ENCODE data around the gene SYNE2.

Gene SYNE2

DNA sequence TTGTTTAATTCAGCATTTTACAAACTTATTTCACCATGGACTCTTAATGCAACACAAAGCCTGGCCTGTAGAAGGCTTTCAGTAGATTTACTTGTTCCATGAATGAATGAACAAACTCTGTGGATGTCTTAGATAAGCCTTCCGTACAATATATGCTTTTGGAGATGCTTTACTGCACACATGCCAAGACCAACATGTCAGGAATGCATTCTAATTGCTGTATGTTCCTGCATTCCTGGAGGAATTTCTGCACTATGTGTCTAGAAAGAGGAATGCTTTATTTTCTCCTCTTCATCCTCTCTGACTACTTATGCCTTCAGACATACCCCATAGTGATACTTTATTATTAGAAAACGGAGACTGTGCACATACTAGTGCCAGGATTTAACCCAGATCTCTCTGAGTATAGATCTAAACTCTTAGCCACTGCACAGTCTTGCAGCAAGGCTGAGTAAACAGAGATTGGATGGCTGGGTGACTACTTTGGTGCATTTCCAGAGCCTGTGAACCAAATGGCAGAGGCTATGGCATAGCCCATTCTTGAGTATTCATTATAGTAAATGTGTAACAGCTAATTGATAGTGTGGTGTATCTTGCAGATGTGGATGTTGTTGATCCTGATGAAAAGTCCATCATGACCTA lies 108.2 kb downstream of the SYNE2 start:
- in situ Hi-C loops (cut with MboI; ENCODE audit: low sequenced_read_pairs) = no loop called here

DNA sequence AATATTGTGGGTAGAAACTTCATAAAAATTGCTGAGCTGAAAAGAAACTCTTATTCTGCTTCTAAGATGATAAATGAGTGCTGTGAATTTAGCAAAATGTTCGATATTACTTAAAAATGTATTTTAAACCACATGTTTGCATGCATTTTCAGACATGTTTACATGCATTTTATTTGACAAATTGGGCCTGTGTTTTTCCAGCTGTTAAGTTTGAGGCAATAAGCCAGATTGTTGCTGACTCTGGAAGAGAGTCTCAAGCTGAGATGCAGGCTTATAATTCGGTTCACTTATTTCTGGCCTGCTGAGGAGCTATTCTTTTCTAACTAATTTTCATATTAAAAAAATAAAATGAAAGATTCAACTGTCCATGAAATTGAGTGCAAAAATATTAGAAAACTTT lies 110.1 kb downstream of the SYNE2 start:
- in situ Hi-C loops (cut with MboI; ENCODE audit: low sequenced_read_pairs) = no loop called here

DNA sequence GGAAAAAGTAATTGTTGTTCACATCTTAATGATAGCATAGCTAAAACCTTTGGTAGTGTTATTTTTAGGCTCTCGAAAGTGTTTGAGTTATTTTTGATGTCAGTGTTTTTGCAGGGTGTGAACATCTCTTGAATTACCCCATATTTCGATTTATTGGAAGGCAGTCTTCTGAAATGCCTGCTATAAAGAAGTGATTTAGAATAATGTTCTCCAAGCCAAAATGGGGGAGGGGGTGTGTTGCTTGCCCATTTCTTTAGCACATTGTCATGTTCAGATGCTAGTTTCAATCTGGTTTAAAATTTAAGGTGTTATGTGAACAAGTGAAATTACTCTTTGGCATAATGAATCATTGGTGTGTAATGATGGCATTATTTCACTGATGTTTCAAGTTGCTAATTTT lies 110.6 kb downstream of the SYNE2 start:
- in situ Hi-C loops (cut with MboI; ENCODE audit: low sequenced_read_pairs) = no loop called here

DNA sequence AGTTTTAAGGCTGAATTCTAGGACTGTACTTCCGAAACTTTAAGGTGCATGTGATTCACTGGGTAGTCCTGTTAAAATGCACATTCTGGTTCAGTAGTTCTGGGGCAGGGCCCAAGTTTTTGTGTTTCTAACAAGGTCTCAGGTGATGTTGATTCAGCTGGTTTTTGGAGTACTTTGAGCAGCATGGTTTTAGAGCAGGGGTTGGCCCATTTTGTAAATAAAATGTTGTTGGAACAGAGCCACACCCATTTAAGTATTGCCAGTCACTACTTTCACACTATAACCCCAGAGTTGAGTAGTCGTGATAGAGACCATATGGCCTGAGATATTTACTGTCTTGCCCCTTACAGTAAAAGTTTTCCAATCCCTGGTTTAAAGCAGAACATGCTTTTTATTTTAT lies 111.3 kb downstream of the SYNE2 start:
- in situ Hi-C loops (cut with MboI; ENCODE audit: low sequenced_read_pairs) = no loop called here

DNA sequence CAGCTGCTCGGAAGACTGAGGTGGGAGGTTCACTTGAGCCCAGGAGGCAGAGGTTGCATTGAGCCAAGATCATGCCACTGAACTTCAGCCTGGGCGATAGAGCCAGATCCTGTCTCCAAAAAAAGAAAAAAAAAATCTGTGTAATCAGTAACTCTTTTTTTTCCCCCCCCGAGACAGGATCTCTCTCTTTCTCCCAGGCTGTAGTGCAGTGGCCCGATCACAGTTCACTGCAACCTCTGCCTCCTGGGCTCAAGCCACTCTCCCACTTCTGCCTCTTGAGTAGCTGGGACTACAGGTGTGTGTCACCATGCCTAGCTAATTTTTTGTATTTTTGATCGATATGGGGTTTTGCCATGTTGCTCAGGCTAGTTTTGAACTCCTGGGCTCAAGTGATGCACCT lies 113.6 kb downstream of the SYNE2 start:
- in situ Hi-C loops (cut with MboI; ENCODE audit: low sequenced_read_pairs) = no loop called here

DNA sequence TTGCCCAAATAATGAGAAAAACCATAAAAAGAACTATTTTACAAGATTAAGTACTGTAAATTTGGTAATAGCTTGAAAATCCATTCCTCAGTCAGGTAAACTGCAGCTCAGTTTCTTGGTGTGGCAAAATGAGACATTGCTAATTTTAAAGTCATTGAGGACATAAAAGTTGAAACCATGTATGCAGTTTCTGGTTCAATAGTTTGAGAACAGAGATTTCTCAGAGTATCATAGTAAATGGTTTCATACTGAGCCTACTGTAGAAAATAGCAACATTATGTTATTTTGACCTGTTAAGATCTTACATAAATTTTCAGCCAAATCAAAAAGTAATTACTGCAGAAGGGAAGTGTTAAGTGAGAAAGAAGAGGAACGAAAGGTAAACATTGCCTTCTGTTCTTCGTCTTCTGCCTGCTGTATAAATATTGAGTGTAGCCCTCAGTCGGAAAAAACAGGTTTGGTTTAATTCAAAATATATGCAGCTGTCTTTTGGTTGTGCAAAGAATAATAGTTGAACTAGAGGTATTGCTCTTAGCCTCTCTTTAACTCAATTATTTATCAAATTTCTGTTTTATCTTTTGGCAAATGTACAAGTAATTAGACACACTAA lies 119.6 kb downstream of the SYNE2 start:
- in situ Hi-C loops (cut with MboI; ENCODE audit: low sequenced_read_pairs) = no loop called here

DNA sequence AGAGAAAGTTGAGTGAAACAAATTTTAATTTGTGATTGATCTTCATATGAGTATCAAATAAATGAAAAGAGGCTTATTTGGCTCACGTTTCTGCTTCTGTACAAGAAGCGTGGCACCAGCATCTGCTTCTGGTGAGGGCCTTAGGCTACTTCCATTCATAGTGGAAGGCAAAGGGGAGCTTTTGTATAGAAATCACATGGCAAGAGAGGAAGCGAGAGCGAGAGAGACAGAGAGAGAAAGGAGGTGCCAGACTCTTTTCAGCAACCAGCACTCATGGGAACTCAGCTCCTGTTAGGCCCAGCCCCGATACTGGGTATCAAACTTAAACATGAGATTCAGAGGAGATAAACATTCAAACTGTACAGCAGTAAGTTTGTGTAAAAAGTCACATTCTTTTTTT lies 121.4 kb downstream of the SYNE2 start:
- in situ Hi-C loops (cut with MboI; ENCODE audit: low sequenced_read_pairs) = no loop called here

DNA sequence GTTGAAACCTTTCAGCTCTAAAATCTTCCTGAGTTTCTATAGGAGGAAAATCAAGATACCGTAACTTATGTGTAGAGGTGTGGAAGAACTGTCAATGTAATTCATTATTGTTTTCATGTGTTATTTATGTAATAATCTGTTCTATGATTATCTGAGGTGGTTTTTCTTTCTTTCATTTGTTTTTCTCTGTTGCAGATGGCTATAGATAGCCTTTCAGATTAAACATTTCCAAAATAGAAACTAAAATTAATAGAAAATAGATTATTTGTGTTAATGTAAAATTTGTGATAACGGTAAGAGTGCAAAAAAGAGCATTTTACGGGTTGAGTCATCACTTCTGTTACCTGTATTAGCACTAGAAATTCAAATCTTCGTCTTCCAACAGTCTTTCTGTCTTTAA lies 128.8 kb downstream of the SYNE2 start:
- in situ Hi-C loops (cut with MboI; ENCODE audit: low sequenced_read_pairs) = no loop called here

DNA sequence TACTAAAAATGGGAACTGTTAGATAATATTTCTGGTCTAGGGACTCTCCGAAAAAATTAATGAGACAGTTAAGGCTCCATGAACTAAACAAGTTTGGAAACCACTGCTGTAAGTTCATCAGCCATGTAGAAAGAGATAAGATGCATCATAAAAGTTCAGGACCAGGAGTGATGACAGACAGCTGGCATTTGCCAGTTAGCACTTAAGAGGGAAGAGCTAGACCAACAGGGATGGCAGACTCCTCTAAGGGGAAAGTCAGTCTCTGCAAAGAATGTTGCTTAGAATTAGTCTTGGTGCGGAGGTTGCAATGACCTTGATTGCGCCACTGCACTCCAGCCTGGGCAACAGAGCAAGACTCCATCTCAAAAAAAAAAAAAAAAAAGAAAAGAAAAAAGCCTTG lies 129.4 kb downstream of the SYNE2 start:
- in situ Hi-C loops (cut with MboI; ENCODE audit: low sequenced_read_pairs) = no loop called here

DNA sequence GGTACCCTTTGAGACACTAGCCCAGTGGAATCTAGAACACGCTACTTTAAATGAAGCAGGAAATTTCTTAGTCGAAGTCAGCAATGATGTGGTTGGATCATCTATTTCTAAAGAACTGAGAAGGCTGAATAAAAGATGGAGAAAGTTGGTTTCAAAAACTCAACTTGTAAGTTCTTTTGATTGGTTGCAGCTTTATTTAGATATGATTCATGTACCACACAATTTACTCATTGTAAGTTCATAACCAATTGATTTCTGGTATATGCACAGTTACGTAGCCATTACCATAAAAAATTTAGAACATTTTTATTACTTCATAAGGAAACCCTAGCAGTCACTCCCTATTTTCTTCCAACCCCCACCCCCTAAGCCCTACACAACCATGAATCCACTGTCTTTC lies 129.8 kb downstream of the SYNE2 start:
- in situ Hi-C loops (cut with MboI; ENCODE audit: low sequenced_read_pairs) = no loop called here

DNA sequence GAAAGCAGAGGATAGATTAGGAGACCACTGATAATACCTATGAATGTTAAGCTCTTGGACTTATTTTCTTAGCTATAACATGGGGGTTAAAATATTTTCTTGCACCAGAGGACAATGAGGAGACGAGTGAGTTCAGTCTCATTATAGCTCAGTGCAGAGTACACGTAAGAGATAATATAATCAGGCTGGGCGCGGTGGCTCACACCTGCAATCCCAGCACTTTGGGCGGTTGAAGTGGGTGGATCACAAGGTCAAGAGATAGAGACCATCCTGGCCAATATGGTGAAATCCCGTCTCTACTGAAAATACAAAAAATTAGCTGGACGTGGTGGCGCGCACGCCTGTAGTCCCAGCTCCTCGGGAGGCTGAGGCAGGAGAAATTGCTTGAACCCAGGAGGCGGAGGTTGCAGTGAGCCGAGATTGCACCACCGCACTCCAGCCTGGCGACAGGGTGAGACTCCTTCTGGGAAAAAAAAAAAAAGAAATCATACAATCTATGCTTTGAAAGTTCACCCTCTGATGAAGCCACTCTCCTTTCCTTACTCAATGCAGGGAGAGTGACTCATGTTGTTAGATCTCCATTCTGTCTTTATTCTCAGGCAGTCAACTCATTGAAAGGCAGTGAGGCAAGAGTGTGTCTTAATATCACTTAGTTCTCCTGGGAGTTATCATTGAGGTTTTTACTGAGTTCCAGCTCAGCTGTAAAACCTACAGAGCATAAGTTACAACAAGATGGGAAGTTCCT lies 134.2 kb downstream of the SYNE2 start:
- in situ Hi-C loops (cut with MboI; ENCODE audit: low sequenced_read_pairs) = no loop called here

DNA sequence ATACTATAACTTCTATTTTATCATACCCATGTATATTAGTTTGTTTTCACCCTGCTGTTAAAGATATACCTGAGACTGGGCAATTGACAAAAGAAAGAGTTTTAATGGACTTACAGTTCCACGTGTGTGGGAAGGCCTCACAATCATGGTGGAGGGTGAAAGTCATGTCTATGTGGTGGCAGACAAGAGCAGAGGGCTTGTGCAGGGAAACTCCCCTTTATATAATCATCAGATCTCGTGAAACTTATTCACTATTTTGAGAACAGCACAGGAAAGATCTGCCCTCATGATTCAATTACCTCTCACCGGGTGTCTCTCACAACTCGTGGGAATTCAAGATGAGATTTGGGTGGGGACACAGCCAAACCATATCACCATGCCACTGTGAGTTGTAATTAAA lies 135.8 kb downstream of the SYNE2 start:
- in situ Hi-C loops (cut with MboI; ENCODE audit: low sequenced_read_pairs) = no loop called here

DNA sequence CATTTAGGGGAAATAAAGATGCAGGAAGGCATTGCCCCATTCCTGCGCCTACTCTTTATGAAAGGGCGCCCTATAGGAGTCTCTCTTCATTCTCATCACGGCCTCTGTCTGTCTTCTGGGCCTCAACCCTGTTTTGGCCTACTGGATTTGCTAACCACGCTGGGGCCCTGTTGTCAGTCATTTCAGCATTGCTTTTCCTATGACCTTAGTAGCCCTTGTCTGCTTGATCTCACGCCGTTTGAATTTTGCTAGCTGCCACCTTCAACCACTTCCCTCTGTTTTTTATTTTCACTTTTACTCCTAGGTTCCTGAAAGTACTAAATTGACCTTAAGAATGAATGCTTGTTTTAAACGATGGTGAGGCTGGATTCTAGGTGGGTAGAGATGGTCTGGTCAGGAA lies 139.0 kb downstream of the SYNE2 start:
- in situ Hi-C loops (cut with MboI; ENCODE audit: low sequenced_read_pairs) = no loop called here

DNA sequence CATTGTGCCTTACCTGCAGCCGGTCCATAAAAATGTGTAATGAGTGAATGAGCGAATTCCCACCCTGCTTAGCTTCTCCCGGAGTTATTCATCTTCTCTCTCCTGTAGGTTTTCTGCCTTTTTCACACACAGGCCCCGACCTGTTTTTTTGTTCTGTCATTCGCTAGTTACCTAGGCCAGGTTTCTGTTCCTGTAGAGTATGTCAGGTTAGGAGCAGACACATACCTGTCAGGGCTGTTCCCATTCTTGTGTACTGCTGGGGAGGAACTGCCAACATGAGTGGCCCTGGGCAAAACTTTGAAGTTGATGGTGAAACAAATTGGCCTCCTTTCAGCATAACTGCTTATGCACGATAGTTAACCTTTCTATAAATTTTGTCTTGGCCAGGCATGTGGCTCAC lies 140.1 kb downstream of the SYNE2 start:
- in situ Hi-C loops (cut with MboI; ENCODE audit: low sequenced_read_pairs) = no loop called here

DNA sequence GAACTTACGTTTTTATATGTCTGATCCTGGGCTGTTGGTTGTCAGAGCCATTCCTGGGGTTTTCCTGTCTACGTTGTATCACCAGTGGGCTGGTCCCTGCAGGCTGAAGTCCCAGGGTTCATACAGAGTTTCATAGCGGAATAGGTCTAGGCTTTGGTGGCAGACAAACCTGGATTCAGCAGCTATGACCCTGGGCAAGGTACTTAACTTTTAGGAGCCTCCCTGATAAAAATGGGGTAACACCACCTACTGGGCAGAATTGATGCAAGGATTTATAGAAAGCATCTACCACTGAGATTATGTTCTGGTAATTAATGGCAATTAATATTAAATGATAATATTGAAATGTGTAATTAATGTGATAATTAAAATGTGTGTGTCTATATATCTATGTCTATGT lies 141.2 kb downstream of the SYNE2 start:
- in situ Hi-C loops (cut with MboI; ENCODE audit: low sequenced_read_pairs) = no loop called here

DNA sequence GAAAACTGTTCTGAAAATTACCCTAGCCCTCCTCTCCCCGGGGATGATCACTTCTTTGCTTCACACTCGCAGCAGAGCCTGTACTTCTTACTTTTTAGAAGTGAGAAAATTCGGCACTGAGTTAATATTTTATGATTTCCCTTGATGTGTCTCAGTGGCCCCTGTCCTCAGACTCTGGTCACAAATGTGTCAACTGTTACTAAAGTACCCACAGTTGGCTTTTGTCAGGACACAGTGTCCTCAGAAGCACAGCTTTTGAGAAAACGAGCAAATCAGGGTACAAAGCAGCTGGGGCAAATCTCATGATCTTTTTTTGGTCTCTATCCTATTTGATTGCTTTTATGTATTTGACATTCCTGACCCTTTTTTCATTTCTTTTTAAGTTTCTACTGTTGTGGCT lies 142.5 kb downstream of the SYNE2 start:
- in situ Hi-C loops (cut with MboI; ENCODE audit: low sequenced_read_pairs) = no loop called here

DNA sequence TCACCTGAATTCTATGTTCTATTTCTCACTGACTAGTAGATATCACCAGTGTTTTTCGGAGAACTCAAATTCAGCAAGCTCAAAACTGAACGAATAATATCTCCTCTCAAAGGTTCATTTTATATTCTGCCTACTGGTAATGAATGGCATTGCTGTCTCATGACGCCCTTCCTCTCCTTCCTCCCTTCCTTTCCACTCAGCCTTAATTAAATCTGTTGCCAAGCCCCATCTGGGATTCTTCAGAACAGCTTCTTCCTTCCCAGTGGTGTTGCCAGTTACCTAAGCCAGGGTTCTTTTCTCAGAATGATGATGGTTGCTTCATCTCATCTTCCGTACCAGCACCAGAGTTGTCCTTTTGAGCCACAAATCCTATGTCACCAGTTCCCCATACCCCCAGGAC lies 143.2 kb downstream of the SYNE2 start:
- in situ Hi-C loops (cut with MboI; ENCODE audit: low sequenced_read_pairs) = no loop called here

DNA sequence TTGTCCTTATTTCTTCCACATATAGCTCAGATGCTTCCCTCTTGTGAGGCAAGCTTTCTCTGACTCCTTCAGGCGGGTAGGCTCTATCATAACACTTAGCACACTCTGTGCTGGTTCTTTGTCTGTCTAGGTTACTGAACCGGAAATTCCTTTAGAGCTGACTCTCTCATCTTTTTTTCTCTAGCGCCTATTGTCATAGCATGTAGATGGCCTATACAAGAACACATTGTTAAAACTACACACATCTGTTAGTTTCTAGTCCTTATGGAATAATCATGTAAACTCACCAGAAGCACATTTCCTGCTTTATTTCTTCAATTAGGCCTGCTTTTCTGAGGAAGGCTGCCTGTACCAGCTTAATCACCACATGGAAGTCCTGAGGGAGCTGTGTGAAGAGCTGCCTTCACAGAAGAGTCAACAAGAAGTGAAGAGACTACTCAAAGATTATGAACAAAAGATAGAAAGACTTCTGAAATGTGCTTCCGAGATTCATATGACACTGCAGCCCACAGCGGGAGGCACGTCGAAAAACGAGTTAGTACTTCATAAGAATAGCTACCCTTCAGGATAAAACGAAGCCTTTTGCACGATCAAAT lies 143.9 kb downstream of the SYNE2 start:
- in situ Hi-C loops (cut with MboI; ENCODE audit: low sequenced_read_pairs) = no loop called here

DNA sequence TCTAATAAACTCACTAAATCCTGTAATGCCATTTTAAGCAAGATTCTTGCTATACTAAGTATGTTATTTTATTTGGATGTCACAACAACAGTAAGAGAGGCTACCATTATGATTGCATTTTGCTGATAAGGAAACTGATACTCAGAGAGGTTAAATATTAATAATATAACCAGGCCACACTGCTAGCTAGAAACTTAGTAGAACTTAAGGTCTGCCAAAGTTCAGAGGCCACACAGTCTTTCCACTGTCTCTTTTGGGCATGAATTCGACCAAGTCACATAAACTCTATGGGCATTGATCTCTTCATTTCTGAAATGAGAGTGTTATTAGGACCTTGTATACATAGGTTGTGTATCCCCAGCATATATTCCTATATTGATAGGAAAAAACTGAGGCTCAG lies 147.9 kb downstream of the SYNE2 start:
- in situ Hi-C loops (cut with MboI; ENCODE audit: low sequenced_read_pairs) = no loop called here

DNA sequence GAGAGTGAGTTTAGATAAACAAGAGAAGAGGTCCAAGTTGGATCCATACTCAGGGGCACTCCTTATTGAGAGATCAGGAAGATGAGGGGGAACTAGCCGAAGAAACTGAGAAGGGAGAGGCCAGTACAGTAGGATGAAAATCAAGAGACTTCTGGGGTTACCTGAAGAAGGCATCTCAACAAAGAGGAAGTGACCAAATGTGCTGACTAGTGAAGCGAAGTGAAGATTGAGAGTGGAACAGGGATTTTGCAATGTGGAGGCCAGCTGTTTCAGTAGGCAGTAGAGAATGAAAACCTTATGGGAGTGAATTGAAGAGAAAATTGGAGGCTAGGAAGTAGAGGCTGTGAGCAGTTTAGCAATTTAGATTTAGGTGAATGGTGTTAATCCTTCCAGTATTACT lies 153.0 kb downstream of the SYNE2 start:
- in situ Hi-C loops (cut with MboI; ENCODE audit: low sequenced_read_pairs) = no loop called here

DNA sequence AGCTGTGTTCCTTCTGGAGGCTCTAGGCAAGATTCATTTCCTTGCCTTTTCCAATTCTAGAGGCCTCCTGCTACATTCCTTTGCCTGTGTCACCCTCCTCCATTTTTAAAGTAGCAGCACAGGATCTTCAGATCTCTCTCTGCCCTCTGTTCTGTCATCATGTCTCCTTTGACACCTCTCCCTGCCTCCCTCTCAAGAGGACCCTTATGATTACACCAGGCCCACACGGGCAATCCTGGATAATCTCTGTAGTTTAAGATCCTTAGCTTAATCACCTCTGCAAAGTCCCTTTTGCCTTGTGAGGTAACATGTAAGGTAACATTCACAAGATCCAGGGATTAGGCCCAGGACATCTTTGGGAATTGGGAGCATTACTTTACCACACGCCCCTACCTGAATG lies 155.2 kb downstream of the SYNE2 start:
- in situ Hi-C loops (cut with MboI; ENCODE audit: low sequenced_read_pairs) = no loop called here

DNA sequence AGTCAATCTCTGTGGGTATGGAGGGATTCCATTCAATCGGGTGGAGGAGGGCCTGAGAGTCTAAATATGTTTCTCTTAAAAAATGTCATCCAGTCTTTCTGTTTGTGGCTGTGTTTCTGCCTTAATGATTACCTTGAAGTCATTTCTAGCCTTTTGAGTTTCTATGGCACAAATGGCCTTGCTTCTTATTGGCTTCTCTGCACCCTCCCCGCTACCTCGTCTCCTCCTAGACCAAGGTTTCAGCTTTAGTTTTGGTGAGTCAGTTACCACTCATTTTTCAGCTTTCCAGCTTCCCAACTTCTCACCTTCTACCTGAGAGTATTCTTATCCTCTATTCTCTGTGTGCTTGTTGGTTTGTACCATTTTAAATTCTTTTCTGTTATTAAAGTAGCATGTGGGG lies 159.2 kb downstream of the SYNE2 start:
- in situ Hi-C loops (cut with MboI; ENCODE audit: low sequenced_read_pairs) = no loop called here
